ENCODE measurements around the gene RANBP2.
"Not testable (repeated sequence)": the region's sequence is repeated elsewhere in the genome, so short reads cannot be mapped to it uniquely, and the experiment has no call there.

DNA sequence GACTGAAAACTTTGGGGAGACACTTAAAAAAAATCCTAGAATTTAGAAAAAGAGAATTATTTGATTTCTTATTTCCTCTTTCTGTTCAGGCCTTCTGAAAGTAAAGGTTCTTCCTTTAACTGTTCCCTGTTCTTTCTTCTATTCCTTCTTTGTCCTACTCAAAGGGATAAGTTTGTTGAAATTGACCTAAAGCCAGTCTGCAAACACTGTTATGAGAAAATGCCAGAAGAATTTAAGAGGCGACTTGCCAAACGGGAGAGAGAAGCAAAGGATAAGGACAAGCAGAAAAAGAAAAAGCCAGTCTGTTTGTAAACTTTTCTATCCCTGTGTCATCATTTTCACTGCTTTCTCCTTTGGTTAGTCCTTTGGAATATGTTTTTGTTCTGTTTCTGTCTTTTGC, 38.5 kb upstream of the RANBP2 start:
- TF ChIP-seq, protein P1, sequence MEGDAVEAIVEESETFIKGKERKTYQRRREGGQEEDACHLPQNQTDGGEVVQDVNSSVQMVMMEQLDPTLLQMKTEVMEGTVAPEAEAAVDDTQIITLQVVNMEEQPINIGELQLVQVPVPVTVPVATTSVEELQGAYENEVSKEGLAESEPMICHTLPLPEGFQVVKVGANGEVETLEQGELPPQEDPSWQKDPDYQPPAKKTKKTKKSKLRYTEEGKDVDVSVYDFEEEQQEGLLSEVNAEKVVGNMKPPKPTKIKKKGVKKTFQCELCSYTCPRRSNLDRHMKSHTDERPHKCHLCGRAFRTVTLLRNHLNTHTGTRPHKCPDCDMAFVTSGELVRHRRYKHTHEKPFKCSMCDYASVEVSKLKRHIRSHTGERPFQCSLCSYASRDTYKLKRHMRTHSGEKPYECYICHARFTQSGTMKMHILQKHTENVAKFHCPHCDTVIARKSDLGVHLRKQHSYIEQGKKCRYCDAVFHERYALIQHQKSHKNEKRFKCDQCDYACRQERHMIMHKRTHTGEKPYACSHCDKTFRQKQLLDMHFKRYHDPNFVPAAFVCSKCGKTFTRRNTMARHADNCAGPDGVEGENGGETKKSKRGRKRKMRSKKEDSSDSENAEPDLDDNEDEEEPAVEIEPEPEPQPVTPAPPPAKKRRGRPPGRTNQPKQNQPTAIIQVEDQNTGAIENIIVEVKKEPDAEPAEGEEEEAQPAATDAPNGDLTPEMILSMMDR (IDR thresholded peaks at IDR 0.05), result not testable (repeated sequence)
- TF ChIP-seq POLR2A (IDR thresholded peaks at IDR 0.05), result not testable (repeated sequence)
